IgD-negative memory B cell (primary cell): ENCODE data around the gene TTBK2. TPM values are rescaled to one million over a fixed set of nuclear protein-coding genes. Genes with fewer than 3 reads are reported as not detected.

Experiments
- H3K27ac Mint-ChIP-seq, 3 donors: one replicate each; pipeline ENCODE4 v1.8.0; 2020 to 2022; ENCODE audit warnings: mild to moderate bottlenecking in 3 of 3, mixed read lengths in 3 of 3, moderate library complexity in 1 of 3
- H3K27me3 Mint-ChIP-seq: one replicate; pipeline ENCODE4 v1.8.0; 2021; ENCODE audit warnings: mixed read lengths
- H3K36me3 Mint-ChIP-seq: one replicate; pipeline ENCODE4 v1.8.0; 2020; ENCODE audit warnings: mild to moderate bottlenecking, mixed read lengths
- H3K4me1 Mint-ChIP-seq, 3 donors: one replicate each; pipeline ENCODE4 v1.8.0; 2020 to 2022; ENCODE audit warnings: mixed read lengths in 3 of 3, mild to moderate bottlenecking in 1 of 3
- H3K4me3 Mint-ChIP-seq, 4 donors: one replicate each; pipeline ENCODE4 v1.8.0; 2020 to 2022; ENCODE audit warnings: mild to moderate bottlenecking in 4 of 4, mixed read lengths in 4 of 4, moderate library complexity in 3 of 4
- H3K9me3 Mint-ChIP-seq, 3 donors: one replicate each; pipeline ENCODE4 v1.8.0; 2020 to 2021; ENCODE audit warnings: mixed read lengths in 3 of 3, mild to moderate bottlenecking in 1 of 3
- polyA plus RNA-seq: library from polyadenylated mRNA; unstranded; fragments of 300-500 nt; fragmentation: Illumina TruSeq; gene quantifications from one replicate; pipeline ENCODE4 v1.2.3, GENCODE V29; 2021

Gene TTBK2
- polyA plus RNA-seq, 1 donor from 2014 or later, result 9.9 TPM

- Mint-ChIP-seq H3K4me1 (peaks cover 0 to 4% (median 0%) of the 10 kb centered on the region in 3 donors), H3K27me3 (no peaks in the 10 kb centered on the region), H3K9me3 (no peaks in the 10 kb centered on the region), H3K36me3 (peaks cover 9% of the 10 kb centered on the region), H3K27ac (no peak overlapping the region), H3K4me3 (no peak overlapping the region)
Observed at GRCh38 chr15:42695527-42696071, 225.0 kb downstream of the TTBK2 start.

GRCh38 chr15:42694398-42694797 is 226.2 kb downstream of the TTBK2 start:
- no peaks in the 10 kb centered on the region for H3K9me3 Mint-ChIP-seq
- no peak overlapping the region for H3K27ac Mint-ChIP-seq
- H3K4me1 Mint-ChIP-seq, result peaks cover 0 to 4% (median 0%) of the 10 kb centered on the region in 3 donors

GRCh38 chr15:42693942-42694341 is 226.6 kb downstream of the TTBK2 start:
- peaks cover 6% of the 10 kb centered on the region for H3K36me3 Mint-ChIP-seq
- no peaks in the 10 kb centered on the region for H3K27me3 Mint-ChIP-seq
- H3K9me3 Mint-ChIP-seq, result no peaks in the 10 kb centered on the region
- peaks cover 0 to 4% (median 0%) of the 10 kb centered on the region in 3 donors for H3K4me1 Mint-ChIP-seq
- no peak overlapping the region for H3K27ac Mint-ChIP-seq
- no peak overlapping the region for H3K4me3 Mint-ChIP-seq

More at GRCh38 chr15:42694398-42694797, 226.2 kb downstream of the TTBK2 start:
- Mint-ChIP-seq H3K27me3 (no peaks in the 10 kb centered on the region), H3K4me3 (no peak overlapping the region), H3K36me3 (peaks cover 8% of the 10 kb centered on the region)

- H3K4me3 Mint-ChIP-seq, result no peak overlapping the region
- H3K27me3 Mint-ChIP-seq, result no peaks in the 10 kb centered on the region
- peaks cover 0 to 4% (median 0%) of the 10 kb centered on the region in 3 donors for H3K4me1 Mint-ChIP-seq
- H3K9me3 Mint-ChIP-seq, result no peaks in the 10 kb centered on the region
- H3K36me3 Mint-ChIP-seq, result peaks cover 6% of the 10 kb centered on the region
- no peak overlapping the region for H3K27ac Mint-ChIP-seq
Observed at GRCh38 chr15:42693496-42693895, 227.1 kb downstream of the TTBK2 start.

- peaks cover 4% of the 10 kb centered on the region for H3K36me3 Mint-ChIP-seq
- no peak overlapping the region for H3K27ac Mint-ChIP-seq
- H3K9me3 Mint-ChIP-seq, result no peaks in the 10 kb centered on the region
- H3K27me3 Mint-ChIP-seq, result no peaks in the 10 kb centered on the region
- H3K4me1 Mint-ChIP-seq, result peaks cover 0 to 4% (median 0%) of the 10 kb centered on the region in 3 donors
- no peak overlapping the region for H3K4me3 Mint-ChIP-seq
Observed at GRCh38 chr15:42692997-42693396, 227.6 kb downstream of the TTBK2 start.

GRCh38 chr15:42692536-42692935 is 228.0 kb downstream of the TTBK2 start:
- Mint-ChIP-seq H3K36me3 (peaks cover 4% of the 10 kb centered on the region), H3K9me3 (no peaks in the 10 kb centered on the region), H3K4me1 (peaks cover 0 to 4% (median 0%) of the 10 kb centered on the region in 3 donors), H3K4me3 (no peak overlapping the region), H3K27ac (no peak overlapping the region), H3K27me3 (no peaks in the 10 kb centered on the region)

GRCh38 chr15:42691770-42692169 is 228.8 kb downstream of the TTBK2 start:
- H3K36me3 Mint-ChIP-seq, result peaks cover 9% of the 10 kb centered on the region
- no peaks in the 10 kb centered on the region for H3K27me3 Mint-ChIP-seq
- H3K27ac Mint-ChIP-seq, result no peak overlapping the region
- peaks cover 0 to 4% (median 0%) of the 10 kb centered on the region in 3 donors for H3K4me1 Mint-ChIP-seq
- H3K9me3 Mint-ChIP-seq, result no peaks in the 10 kb centered on the region
- no peak overlapping the region for H3K4me3 Mint-ChIP-seq

- peak overlapping the region in 1 of 3 donors; percentile 35 for H3K27ac Mint-ChIP-seq
- no peaks in the 10 kb centered on the region for H3K9me3 Mint-ChIP-seq
- H3K4me3 Mint-ChIP-seq, result no peak overlapping the region
- peaks cover 0 to 1% (median 0%) of the 10 kb centered on the region in 3 donors for H3K4me1 Mint-ChIP-seq
- peaks cover 6% of the 10 kb centered on the region for H3K36me3 Mint-ChIP-seq
- no peaks in the 10 kb centered on the region for H3K27me3 Mint-ChIP-seq
Observed at GRCh38 chr15:42691308-42691707, 229.3 kb downstream of the TTBK2 start.

Other genes starting within 250 kb of the TTBK2 start
- 10.4 TPM for gene CDAN1, start 183.7 kb downstream of the TTBK2 start, polyA plus RNA-seq
- gene UBR1, start 185.3 kb upstream of the TTBK2 start, polyA plus RNA-seq, result 14.2 TPM
- gene TMEM62, start 212.8 kb upstream of the TTBK2 start, polyA plus RNA-seq, result 18.0 TPM